HG03280 (cell line): ENCODE measurements around the gene PIAS2.
"Not testable (repeated sequence)": the region's sequence is repeated elsewhere in the genome, so short reads cannot be mapped to it uniquely, and the experiment has no call there.

ENCODE experiments used
- ATAC-seq: cut with Tn5 transposase; IDR thresholded peaks from one replicate; pipeline ENCODE4 v1.9.1; 2021; ENCODE audit warnings: mild to moderate bottlenecking, moderate library complexity; ENCODE audit not compliant: unreplicated experiment

PIAS2 gene

GRCh38 chr18:46842583-46842982 lies 74.7 kb downstream of the PIAS2 start:
- ATAC-seq = no peak

GRCh38 chr18:46833899-46834298 lies 83.4 kb downstream of the PIAS2 start:
- no peak for ATAC-seq

DNA sequence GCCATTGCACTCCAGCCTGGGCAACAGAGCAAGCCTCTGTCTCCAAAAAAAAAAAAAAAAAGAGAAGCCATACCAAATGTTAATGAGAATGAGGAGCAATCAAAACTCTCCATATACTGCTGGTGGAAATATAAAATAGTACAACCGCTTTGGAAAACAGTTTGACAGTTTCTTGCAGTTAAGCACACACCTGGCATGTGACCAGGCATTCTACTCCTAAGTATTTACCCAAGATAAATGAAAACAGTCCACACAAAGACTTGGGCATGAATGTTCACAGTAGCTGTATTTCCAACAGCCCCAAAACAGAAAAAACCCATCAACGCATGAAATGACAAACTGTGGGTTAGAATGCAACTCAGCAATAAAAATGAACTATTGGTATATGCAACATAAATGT lies 84.5 kb downstream of the PIAS2 start:
- ATAC-seq = no peak

- ATAC-seq = not testable (repeated sequence)
These were observed 84.9 kb downstream of the PIAS2 start for GRCh38 chr18:46832422-46832821.

- no peak for ATAC-seq
These were observed 85.9 kb downstream of the PIAS2 start for GRCh38 chr18:46831434-46831833.

DNA sequence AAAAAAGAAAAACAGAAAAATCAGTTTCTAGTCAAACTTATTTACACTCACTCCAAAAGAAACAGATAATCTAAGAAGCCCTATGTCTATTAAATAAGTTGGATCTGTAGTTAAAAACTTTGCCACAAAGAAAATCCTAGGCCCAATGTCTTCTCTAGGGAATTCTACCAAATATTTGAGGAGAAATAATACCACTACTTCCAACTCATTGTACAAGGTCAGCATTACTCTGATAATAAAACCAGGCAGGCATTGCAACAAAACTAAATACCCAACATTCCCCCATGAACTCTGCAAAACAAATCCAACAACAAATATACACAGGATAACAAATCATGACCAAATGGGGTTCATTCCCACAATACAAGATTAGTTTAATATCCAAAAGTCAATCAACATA lies 86.7 kb downstream of the PIAS2 start:
- ATAC-seq = no peak

- ATAC-seq = no peak
These were observed 87.4 kb downstream of the PIAS2 start for GRCh38 chr18:46829947-46830346.

DNA sequence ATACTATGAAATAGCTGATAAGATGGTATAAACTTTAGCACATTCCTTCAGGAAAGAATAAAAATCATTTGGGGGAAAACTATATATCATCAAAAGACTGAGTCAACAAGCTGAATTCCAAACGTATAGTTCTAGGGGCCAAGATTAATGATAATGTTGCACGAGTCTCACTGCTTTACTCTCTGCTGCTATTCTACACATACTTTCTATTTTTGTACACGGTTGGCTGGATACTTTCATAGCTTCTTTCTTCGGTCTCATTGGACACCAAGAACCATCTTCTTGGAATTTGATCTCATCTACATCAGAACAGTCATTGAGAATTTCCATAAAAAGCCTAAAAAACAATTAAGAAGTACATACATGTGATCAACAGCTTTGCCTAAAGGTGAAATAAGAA lies 87.8 kb downstream of the PIAS2 start:
- no peak for ATAC-seq

GRCh38 chr18:46821856-46822711 lies 95.2 kb downstream of the PIAS2 start:
- ATAC-seq = no peak

GRCh38 chr18:46820863-46821262 lies 96.4 kb downstream of the PIAS2 start:
- no peak for ATAC-seq

- no peak for ATAC-seq
These were observed 101.6 kb downstream of the PIAS2 start for GRCh38 chr18:46815661-46816060.

DNA sequence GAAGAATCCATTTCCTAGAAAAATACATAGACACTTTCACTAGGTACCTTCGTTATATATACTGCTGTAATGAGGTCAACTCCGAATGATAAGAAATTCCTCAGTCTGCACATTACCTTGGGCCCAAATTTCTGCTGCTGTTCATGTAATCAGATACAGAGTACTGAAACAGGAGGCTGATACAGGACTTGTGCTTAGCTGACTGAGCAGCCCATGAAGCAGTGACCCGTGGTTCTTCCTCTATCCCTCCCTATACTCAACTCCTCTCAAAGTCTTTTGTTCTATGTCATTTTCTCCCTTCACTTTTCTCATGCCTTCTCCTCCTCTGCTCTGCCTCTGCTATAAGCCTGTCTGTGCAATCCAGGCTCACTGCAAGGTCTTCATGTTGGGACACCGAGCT lies 102.9 kb downstream of the PIAS2 start:
- ATAC-seq = no peak

GRCh38 chr18:46812311-46812710 lies 105.0 kb downstream of the PIAS2 start:
- ATAC-seq = no peak

DNA sequence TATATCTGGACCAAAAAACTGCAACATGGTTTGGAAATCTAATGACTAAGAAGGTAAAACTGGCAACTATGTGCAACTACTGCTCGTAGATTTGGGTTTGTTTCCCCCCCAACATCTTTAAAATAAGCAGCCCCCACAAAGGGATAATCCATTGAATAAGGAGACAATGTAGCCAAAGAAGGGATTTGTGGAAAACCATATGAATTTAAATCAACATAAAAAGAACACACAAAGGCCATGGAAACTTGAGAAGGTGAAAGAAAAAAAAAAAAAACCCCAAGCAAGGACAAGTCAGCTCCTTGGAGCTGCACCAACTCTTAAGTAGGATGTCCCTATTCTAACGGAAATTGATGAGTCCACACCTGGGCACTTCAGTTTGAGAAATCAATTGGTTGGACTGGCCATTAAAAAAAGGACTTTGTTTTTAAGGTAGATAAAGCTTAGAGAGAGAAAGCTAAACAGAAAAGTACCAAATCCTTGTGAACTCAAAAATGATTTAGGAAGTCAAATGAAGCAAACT lies 106.8 kb downstream of the PIAS2 start:
- ATAC-seq = no peak

GRCh38 chr18:46809145-46809544 lies 108.2 kb downstream of the PIAS2 start:
- ATAC-seq = no peak

- not testable (repeated sequence) for ATAC-seq
These were observed 121.4 kb downstream of the PIAS2 start for GRCh38 chr18:46795945-46796344.

DNA sequence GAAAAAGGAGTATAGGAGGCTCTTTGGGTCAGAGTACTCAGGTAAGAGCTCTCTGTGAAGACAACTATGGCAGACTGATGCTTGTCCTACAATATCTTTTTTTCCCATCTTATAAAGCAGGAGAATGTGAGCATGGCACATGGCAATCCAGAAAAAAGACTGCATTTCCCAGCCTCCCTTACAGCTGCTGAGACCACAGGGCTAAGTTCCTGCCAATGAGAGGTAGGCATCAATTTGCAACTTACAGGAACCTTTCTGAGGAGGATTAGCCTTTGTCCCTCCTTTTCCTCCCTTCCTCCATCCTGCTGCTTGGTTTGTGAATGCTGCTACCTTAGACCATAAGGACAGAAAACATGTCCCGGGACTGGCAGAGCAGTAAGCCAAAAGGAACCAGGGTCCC lies 122.7 kb downstream of the PIAS2 start:
- no peak for ATAC-seq

- ATAC-seq = no peak
These were observed 123.7 kb downstream of the PIAS2 start for GRCh38 chr18:46793565-46793964.

DNA sequence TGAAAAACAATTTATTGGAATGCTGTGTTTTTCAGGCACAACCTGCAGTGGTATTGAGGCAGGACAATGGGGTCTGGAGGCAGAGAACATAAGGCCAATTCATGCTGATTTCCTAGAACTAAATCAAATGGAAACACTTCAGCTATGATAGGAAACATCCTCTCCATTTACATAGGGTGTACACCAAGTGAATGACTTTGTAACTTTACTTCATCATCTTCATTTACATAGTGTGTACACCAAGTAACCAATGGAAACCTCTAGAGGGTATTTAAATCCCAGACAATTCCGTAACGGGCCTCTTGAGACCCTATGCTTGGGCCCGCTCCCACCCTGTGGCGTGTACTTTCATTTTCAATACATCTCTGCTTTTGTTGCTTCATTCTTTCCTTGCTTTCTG lies 128.2 kb downstream of the PIAS2 start:
- no peak for ATAC-seq

GRCh38 chr18:46787674-46788073 lies 129.6 kb downstream of the PIAS2 start:
- no peak for ATAC-seq

DNA sequence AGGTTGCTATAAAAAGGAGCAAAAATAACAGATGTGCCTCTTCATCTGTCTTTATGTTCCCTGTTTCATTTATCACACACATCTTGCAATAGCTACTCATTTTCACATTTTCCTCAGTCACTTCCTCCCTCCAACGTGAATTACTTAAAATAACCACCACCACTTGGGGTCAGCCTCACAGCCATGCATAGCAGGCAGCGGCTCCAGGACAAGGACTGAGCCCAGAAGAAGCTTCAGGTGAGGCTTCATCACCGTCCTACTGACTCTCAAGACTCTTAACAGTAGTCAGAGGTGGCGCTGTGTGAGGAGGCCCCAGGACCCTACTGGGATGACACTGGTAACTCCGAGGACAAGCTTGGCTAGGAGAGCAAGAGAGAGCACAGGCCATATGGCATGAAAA lies 144.9 kb downstream of the PIAS2 start:
- ATAC-seq = no peak

GRCh38 chr18:46771141-46771540 lies 146.2 kb downstream of the PIAS2 start:
- no peak for ATAC-seq

DNA sequence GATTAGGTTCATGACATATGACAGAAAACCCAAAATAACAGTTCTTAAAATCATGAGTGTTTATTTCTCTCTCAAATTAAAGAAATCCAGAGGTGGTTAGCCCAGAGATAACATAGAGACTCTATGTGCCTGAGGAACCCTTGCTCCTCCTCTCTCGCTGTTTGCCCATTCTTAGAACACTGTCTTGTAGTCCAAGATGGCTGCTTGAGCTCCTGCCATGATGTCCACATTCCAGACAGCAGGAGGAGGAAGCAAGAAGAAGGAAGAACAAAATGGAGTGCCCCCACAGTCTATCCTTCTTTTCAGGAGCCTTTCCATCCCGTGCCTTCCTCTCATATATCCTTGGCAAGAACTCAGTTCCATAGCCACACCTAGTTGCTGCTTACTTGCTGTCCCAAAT lies 146.6 kb downstream of the PIAS2 start:
- ATAC-seq = no peak
